PC-9 (cell line): Measurements from ENCODE around the gene CCL19.

ENCODE experiments used
- EZH2 ChIP-seq: fragments of 200-600 bp; sonication (generic); IDR thresholded peaks from 2 replicates; pipeline ENCODE4 v1.8.0; 2017; ENCODE audit warnings: antibody characterized with exemption, low read depth
- TF ChIP-seq, protein P1 (sequence below): fragments of 200-600 bp; sonication (generic); conservative IDR thresholded peaks from 2 replicates; pipeline ENCODE4 v1.6.1; 2017; ENCODE audit warnings: mixed run types, antibody characterized with exemption, mild to moderate bottlenecking, moderate library complexity

GRCh38 chr9:34652602-34653000 lies 38.5 kb downstream of the CCL19 start:
- TF ChIP-seq, protein P1, sequence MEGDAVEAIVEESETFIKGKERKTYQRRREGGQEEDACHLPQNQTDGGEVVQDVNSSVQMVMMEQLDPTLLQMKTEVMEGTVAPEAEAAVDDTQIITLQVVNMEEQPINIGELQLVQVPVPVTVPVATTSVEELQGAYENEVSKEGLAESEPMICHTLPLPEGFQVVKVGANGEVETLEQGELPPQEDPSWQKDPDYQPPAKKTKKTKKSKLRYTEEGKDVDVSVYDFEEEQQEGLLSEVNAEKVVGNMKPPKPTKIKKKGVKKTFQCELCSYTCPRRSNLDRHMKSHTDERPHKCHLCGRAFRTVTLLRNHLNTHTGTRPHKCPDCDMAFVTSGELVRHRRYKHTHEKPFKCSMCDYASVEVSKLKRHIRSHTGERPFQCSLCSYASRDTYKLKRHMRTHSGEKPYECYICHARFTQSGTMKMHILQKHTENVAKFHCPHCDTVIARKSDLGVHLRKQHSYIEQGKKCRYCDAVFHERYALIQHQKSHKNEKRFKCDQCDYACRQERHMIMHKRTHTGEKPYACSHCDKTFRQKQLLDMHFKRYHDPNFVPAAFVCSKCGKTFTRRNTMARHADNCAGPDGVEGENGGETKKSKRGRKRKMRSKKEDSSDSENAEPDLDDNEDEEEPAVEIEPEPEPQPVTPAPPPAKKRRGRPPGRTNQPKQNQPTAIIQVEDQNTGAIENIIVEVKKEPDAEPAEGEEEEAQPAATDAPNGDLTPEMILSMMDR, result no peak
- TF ChIP-seq EZH2, result no peak
